HG02870 (cell line): ENCODE data around the gene PPCDC.

Source experiments
- ATAC-seq: cut with Tn5 transposase; IDR thresholded peaks from one replicate; pipeline ENCODE4 v1.9.1; 2021; ENCODE audit warnings: mild to moderate bottlenecking, moderate library complexity; ENCODE audit not compliant: unreplicated experiment

The PPCDC gene, protein sequence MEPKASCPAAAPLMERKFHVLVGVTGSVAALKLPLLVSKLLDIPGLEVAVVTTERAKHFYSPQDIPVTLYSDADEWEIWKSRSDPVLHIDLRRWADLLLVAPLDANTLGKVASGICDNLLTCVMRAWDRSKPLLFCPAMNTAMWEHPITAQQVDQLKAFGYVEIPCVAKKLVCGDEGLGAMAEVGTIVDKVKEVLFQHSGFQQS

DNA sequence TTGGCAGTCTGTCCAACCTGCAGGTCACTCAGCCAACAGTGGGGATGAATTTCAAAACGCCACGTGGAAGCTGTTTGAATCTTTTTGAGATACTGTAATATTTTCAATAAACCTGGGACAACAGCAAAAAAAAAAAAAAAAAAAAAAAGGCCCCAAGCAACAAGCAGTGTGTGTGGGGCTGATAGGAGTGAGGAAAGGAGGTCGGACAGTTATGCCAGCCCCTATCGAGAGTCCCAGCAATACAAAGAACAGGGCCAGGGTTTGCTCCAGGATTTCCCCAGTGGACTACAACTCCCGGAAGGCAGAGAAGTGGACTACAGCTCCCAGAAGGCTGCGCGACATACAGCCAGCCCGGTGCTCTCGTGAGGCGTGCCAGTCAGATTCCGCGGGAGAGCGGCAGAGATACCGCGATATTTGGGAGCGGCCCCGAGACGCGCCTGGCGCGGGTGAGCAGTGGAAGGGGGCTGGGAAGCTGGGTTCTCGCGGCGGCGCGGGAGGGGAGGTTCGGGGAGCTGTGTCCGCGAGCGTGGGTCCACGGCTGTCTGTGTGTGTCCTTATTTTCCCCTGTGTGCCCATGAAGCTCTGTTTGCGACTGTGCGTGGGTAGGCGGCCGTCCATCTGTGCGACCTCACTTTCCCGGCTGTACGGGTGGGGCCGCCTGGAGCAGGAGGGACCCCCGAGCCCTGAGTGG lies at the start of gene PPCDC:
PPCDC (plus strand) TSS at position 410 of the 691 bp plus-strand sequence. CDS start 4,729 bp downstream, outside the sequence.
- peak; percentile 88 for ATAC-seq

- no peak for ATAC-seq
Observed at GRCh38 chr15:74976159-74976558, 47.2 kb upstream of the PPCDC start.

DNA sequence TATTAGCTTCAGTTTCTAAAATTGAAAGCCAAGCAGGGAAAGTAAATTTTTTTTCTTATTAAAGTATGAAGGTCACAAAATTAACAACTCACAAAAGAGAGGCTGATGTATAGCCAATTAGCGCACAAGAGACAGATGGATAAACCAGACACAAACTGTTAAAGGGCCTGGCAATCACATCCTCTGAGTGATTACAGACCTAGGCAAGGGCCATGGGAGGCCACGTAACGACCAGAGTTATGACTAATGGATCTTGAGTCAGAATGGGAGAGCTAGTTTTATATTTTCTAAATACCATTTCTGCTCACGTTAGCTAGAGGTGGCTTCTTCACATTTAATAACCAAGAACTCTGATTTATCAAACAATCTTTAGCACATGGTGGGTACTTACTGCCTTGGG lies 45.8 kb upstream of the PPCDC start:
- no peak for ATAC-seq

DNA sequence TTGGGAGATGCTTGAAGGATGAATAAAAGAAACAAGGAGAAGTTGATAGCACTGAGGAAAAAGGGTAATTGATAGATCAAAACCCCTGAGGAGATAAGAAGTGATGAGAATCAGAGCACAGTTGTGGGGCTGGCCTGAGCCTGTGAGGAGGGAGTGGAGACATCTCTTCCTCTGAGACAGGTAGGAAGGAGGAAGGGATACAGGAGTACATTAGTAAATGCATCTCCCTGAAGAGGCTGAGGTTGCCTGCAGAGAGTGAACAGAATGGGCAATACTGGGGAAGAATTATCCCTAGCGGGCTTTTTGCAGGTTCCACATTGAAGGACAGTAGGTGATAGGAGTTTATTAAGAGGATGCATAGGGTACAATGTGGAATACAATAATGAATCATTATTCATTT lies 45.3 kb upstream of the PPCDC start:
- ATAC-seq = no peak

- no peak for ATAC-seq
Observed at GRCh38 chr15:74978503-74978902, 44.9 kb upstream of the PPCDC start.

DNA sequence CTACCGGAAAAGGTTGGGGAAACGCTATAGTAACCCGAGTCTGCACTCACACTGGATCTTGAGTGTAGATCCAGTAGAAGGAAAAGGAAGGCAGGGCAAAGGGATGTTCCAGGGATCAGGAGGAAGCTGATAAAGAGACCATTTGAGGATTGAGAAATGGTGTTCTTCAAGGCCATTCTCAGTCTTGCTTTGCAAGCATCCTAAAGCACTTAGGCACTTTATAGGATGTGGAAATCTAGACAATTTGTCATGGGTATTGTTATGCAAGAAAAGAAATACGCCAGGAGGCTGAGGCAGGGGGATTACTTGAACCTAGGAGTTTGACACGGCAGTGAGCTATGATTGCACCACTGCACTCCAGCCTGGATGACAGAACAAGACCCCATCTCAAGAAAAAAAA lies 41.2 kb upstream of the PPCDC start:
- ATAC-seq = no peak

DNA sequence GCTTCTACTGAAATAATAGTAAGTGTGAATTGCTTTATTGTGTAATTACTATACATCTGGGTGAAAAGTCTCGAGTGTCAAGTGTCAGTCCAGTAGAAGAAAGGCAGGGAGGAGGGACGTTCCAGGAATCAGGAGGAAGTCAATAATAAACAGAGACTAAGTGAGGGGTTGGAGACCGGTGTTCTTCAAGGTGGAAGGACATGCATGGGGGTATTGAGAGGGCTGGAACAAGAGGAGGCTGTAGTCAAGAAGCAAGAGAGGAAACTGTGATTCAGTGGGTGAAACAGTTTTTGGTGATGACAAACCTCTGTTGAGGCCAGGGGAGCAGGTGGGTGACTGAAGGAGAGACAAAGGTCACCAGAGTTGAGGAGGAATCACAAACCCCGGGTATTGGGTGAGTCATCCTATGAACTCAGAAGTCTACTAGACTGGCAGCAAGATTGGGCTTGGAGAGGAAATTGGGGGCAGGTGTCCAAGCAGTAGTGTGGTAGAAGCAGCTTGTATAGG lies 39.6 kb upstream of the PPCDC start:
- ATAC-seq = no peak

DNA sequence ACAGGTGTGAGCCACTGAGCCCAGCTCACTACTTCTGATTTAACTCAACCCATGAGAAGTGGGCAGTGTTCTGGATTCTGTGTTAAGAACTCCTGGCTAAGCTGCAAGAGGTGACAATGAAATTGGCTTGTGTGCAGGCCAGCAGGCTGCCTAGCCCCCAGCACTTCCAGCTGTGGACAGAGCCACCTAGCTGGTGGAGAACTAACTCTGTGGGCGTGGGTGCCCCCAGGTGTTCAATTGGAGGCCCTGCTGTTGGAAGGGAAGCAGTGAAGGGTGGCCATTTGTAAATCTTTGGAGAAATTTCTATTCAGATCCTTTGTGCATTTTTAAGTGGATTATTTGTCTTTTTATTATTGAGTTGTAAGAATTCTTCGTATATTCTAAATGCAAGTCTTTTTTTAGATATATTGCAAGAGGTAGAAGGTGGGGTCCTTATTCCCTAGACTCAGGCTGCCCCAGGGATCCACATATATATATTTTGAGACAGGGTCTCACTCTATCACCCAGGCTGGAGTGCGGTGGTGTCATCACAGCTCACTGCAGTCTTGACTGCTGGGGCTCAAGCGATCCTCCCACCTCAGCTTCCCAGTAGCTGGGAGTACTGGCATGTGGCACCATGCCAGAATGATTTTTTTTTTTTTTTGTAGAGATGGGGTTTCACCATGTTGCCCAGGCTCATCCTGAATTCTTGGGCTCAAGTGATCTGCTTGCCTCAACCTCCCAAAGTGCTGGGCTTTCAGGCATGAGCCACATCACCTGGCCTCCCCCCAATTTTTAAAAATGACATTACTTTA lies 35.2 kb upstream of the PPCDC start:
- ATAC-seq = no peak

GRCh38 chr15:74989527-74989926 lies 33.9 kb upstream of the PPCDC start:
- no peak for ATAC-seq

- ATAC-seq = no peak
Observed at GRCh38 chr15:74992619-74993018, 30.8 kb upstream of the PPCDC start.

- no peak for ATAC-seq
Observed at GRCh38 chr15:74994236-74994635, 29.2 kb upstream of the PPCDC start.

GRCh38 chr15:74994685-74995084 lies 28.7 kb upstream of the PPCDC start:
- no peak for ATAC-seq

DNA sequence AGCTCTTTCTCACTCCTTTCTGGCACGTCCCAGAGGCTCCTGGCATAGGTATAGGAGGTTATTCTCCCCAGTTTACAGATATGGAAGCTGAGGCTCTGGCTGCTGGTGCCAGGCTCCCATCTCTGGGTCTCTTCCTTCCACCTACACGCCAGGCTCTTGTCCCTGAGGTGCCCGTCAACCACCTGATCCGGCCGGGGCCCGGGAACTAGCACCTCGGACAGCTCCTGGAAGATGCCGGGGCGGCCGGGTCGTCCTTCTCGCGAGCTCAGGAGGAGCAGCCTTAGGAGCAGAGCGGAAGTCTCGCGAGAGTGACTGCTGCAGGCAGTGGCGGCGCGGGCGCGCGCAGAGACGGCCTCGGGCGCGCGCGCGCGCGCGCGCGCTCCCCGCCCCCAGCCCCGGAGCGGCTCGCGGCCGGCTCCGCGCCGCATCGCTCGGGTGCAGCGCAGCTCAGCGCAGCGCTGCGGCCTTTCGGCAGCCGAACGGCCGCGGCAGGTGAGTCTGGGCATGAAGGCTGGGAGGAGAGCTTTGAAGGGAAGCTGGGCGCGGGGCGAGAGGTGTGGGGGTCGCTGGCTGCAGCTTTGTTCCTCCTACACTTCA lies 28.1 kb upstream of the PPCDC start, which contains the start of gene SCAMP5:
SCAMP5 (plus strand) TSS at position 382 of the 597 bp plus-strand sequence. CDS start 16,277 bp downstream, outside the sequence.
- ATAC-seq = no peak

GRCh38 chr15:74995779-74996765 lies 27.3 kb upstream of the PPCDC start:
- ATAC-seq = no peak

GRCh38 chr15:74997141-74997540 lies 26.2 kb upstream of the PPCDC start:
- no peak for ATAC-seq

DNA sequence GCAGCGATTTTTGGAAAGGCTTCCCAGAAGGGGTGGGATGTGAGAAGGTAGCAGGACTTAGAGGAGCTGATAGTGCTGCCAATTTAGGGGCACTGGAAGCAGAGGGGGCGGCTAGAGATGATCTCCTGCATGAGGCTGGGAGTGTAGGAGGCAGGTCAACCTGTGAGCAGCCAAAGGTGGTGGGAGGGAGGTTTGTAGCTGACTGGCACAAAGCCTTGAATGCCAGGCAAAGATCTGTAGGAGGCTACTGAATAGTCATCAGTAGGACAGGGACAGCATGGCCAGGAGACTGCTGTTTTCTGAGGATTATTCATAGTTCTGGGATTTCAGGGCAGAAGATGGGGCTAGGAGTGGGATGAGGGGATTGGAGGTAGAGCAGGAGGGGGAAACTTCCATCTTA lies 25.8 kb upstream of the PPCDC start:
- ATAC-seq = no peak

DNA sequence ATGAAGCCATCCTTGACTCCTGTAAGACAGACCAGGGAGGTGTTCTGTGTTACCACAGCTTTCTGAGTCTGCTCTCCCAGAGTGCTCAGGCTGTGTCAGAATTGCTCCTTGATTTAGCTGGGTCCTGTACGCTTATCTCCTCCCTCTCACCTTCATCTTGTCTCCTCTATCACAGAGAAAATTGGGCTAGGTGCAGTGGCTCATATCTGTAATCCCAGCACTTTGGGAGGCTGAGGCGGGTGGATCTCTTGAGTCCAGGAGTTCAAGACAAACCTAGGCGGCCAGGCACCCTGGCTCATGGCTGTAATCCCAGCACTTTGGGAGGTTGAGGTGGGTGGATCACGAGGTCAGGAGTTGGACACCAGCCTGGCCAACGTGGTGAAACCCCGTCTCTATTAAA lies 22.1 kb upstream of the PPCDC start:
- no peak for ATAC-seq

- no peak for ATAC-seq
Observed at GRCh38 chr15:75002398-75002797, 21.0 kb upstream of the PPCDC start.

DNA sequence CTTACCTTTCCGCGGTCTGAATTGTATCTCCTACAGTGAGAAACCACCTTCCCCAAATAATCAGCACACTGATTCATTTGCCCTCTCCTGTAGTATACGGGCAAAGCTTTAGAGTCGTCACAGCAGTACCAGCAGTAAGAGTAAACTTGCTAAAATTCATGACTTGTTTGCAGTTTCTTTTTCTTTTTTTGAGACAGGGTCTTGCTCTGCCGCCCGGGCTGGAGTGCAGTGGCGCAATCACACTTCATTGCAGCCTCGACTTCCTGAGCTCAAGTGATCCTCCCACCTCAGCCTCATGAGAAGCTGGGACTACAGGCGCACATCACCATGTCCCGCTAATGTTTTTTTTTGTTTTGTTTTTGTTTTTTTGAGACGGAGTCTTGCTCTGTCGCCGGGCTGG lies 16.2 kb upstream of the PPCDC start:
- ATAC-seq = no peak

DNA sequence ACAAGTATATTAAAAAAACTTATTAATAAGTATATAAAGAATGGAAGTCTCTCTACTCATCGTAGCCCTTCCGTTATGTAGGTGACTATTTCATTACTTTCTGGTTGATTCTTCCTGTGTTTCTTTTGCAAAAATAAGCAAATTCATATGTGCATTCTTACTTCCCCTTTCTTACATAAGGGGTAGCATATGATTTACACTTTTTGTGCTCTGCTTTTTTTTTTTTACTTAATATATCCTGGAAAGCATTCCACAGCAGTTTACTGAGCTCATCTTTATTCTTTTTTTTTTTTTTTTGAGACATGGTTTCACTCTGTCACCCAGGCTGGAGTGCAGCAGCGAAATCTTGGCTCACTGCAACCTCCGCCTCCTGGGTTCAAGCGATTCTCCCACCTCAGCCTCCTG lies 15.2 kb upstream of the PPCDC start:
- no peak for ATAC-seq
